ENCODE results near the gene KIF26B.
"Not testable (repeated sequence)": the region's sequence is repeated elsewhere in the genome, so short reads cannot be mapped to it uniquely, and the experiment has no call there.

KIF26B gene

GRCh38 chr1:245336984-245337355, 182.2 kb downstream of the KIF26B start:
- not testable (repeated sequence) for H3K9me3 Mint-ChIP-seq, H3K4me1 Mint-ChIP-seq

GRCh38 chr1:245337829-245338484, 183.2 kb downstream of the KIF26B start:
- Mint-ChIP-seq H3K4me3 (no peak overlapping the region), H3K36me3 (no peaks in the 10 kb centered on the region)

More at GRCh38 chr1:245336984-245337355, 182.2 kb downstream of the KIF26B start:
- not testable (repeated sequence) for H3K27me3 Mint-ChIP-seq, H3K36me3 Mint-ChIP-seq, H3K27ac Mint-ChIP-seq, H3K4me3 Mint-ChIP-seq

GRCh38 chr1:245338485-245338877, 183.7 kb downstream of the KIF26B start:
- Mint-ChIP-seq H3K4me3 (no peak overlapping the region), H3K9me3 (no peaks in the 10 kb centered on the region), H3K27ac (no peak overlapping the region), H3K27me3 (peaks cover 2% of the 10 kb centered on the region), H3K4me1 (peaks cover 10% of the 10 kb centered on the region), H3K36me3 (no peaks in the 10 kb centered on the region)

More at GRCh38 chr1:245337829-245338484, 183.2 kb downstream of the KIF26B start:
- Mint-ChIP-seq H3K27me3 (peaks cover 2% of the 10 kb centered on the region), H3K9me3 (no peaks in the 10 kb centered on the region), H3K27ac (peak overlapping the region; percentile 9), H3K4me1 (peaks cover 10% of the 10 kb centered on the region)

- no peak overlapping the region for H3K4me3 Mint-ChIP-seq
Observed at GRCh38 chr1:245341743-245342142, 187.0 kb downstream of the KIF26B start.

GRCh38 chr1:245345191-245345884, 190.6 kb downstream of the KIF26B start:
- no peaks in the 10 kb centered on the region for H3K4me1 Mint-ChIP-seq
- H3K9me3 Mint-ChIP-seq, result no peaks in the 10 kb centered on the region
- no peak overlapping the region for H3K27ac Mint-ChIP-seq
- no peaks in the 10 kb centered on the region for H3K36me3 Mint-ChIP-seq
- H3K27me3 Mint-ChIP-seq, result peaks cover 5% of the 10 kb centered on the region
- no peak overlapping the region for H3K4me3 Mint-ChIP-seq

More at GRCh38 chr1:245341743-245342142, 187.0 kb downstream of the KIF26B start:
- no peak overlapping the region for H3K27ac Mint-ChIP-seq
- H3K36me3 Mint-ChIP-seq, result no peaks in the 10 kb centered on the region
- no peaks in the 10 kb centered on the region for H3K9me3 Mint-ChIP-seq
- H3K27me3 Mint-ChIP-seq, result peaks cover 5% of the 10 kb centered on the region
- H3K4me1 Mint-ChIP-seq, result peaks cover 7% of the 10 kb centered on the region

- no peak overlapping the region for H3K27ac Mint-ChIP-seq
- H3K27me3 Mint-ChIP-seq, result peaks cover 8% of the 10 kb centered on the region
- no peaks in the 10 kb centered on the region for H3K9me3 Mint-ChIP-seq
- H3K4me1 Mint-ChIP-seq, result no peaks in the 10 kb centered on the region
- no peaks in the 10 kb centered on the region for H3K36me3 Mint-ChIP-seq
- H3K4me3 Mint-ChIP-seq, result no peak overlapping the region
Observed at GRCh38 chr1:245348626-245349025, 193.8 kb downstream of the KIF26B start.

- peaks cover 3% of the 10 kb centered on the region for H3K27me3 Mint-ChIP-seq
- no peaks in the 10 kb centered on the region for H3K4me1 Mint-ChIP-seq
- H3K9me3 Mint-ChIP-seq, result no peaks in the 10 kb centered on the region
- H3K36me3 Mint-ChIP-seq, result no peaks in the 10 kb centered on the region
- H3K27ac Mint-ChIP-seq, result no peak overlapping the region
- H3K4me3 Mint-ChIP-seq, result no peak overlapping the region
Observed at GRCh38 chr1:245353411-245353810, 198.6 kb downstream of the KIF26B start.

GRCh38 chr1:245353915-245354775, 199.4 kb downstream of the KIF26B start:
- Mint-ChIP-seq H3K27ac (no peak overlapping the region), H3K9me3 (no peaks in the 10 kb centered on the region), H3K36me3 (no peaks in the 10 kb centered on the region), H3K4me1 (no peaks in the 10 kb centered on the region), H3K4me3 (no peak overlapping the region), H3K27me3 (peaks cover 3% of the 10 kb centered on the region)

- not testable (repeated sequence) for H3K36me3 Mint-ChIP-seq, H3K4me3 Mint-ChIP-seq, H3K9me3 Mint-ChIP-seq, H3K27me3 Mint-ChIP-seq, H3K27ac Mint-ChIP-seq, H3K4me1 Mint-ChIP-seq
Observed at GRCh38 chr1:245355851-245356630, 201.3 kb downstream of the KIF26B start.

- H3K27me3 Mint-ChIP-seq, result no peaks in the 10 kb centered on the region
- H3K4me1 Mint-ChIP-seq, result no peaks in the 10 kb centered on the region
- no peak overlapping the region for H3K27ac Mint-ChIP-seq
- H3K9me3 Mint-ChIP-seq, result no peaks in the 10 kb centered on the region
- H3K4me3 Mint-ChIP-seq, result no peak overlapping the region
- H3K36me3 Mint-ChIP-seq, result no peaks in the 10 kb centered on the region
Observed at GRCh38 chr1:245356891-245357585, 202.3 kb downstream of the KIF26B start.

- not testable (repeated sequence) for H3K4me1 Mint-ChIP-seq, H3K27me3 Mint-ChIP-seq, H3K4me3 Mint-ChIP-seq, H3K9me3 Mint-ChIP-seq, H3K27ac Mint-ChIP-seq, H3K36me3 Mint-ChIP-seq
Observed at GRCh38 chr1:245359101-245359680, 204.4 kb downstream of the KIF26B start.

- Mint-ChIP-seq H3K27ac (no peak overlapping the region), H3K4me3 (no peak overlapping the region)
Observed at GRCh38 chr1:245361065-245361464, 206.3 kb downstream of the KIF26B start.

GRCh38 chr1:245361951-245362350, 207.2 kb downstream of the KIF26B start:
- Mint-ChIP-seq H3K36me3 (no peaks in the 10 kb centered on the region), H3K27me3 (no peaks in the 10 kb centered on the region), H3K4me3 (no peak overlapping the region), H3K27ac (no peak overlapping the region), H3K9me3 (no peaks in the 10 kb centered on the region), H3K4me1 (no peaks in the 10 kb centered on the region)

More at GRCh38 chr1:245361065-245361464, 206.3 kb downstream of the KIF26B start:
- Mint-ChIP-seq H3K4me1 (no peaks in the 10 kb centered on the region), H3K27me3 (no peaks in the 10 kb centered on the region), H3K36me3 (no peaks in the 10 kb centered on the region), H3K9me3 (no peaks in the 10 kb centered on the region)

- no peaks in the 10 kb centered on the region for H3K4me1 Mint-ChIP-seq
- H3K27ac Mint-ChIP-seq, result no peak overlapping the region
- H3K36me3 Mint-ChIP-seq, result no peaks in the 10 kb centered on the region
- no peak overlapping the region for H3K4me3 Mint-ChIP-seq
- no peaks in the 10 kb centered on the region for H3K9me3 Mint-ChIP-seq
- no peaks in the 10 kb centered on the region for H3K27me3 Mint-ChIP-seq
Observed at GRCh38 chr1:245363461-245364200, 208.8 kb downstream of the KIF26B start.

All from activated naive CD4-positive, alpha-beta T cell treated with anti-CD3 and anti-CD28 coated beads, Interleukin-2, amount 50 U/mL, for 24 hours (primary cell).